Left ventricle myocardium inferior (tissue), 1 donor: ENCODE data around the gene WNT5A. TPM values are rescaled to one million over a fixed set of nuclear protein-coding genes. Genes with fewer than 3 reads are reported as not detected.

Experiments
- DNase-seq: peaks from one replicate; pipeline ENCODE4 v3.0.0-alpha.2; 2020
- H3K27ac ChIP-seq: fragments of 200-600 bp; replicated peaks from 2 replicates; pipeline ENCODE4 v1.8.0; 2021
- H3K27me3 ChIP-seq: fragments of 200-600 bp; 2 replicates; pipeline ENCODE4 v1.8.0; 2021; ENCODE audit warnings: low read depth
- H3K36me3 ChIP-seq: fragments of 200-600 bp; 2 replicates; pipeline ENCODE4 v1.8.0; 2021
- H3K4me1 ChIP-seq: fragments of 200-600 bp; 2 replicates; pipeline ENCODE4 v1.8.0; 2021
- H3K4me3 ChIP-seq: fragments of 200-600 bp; 2 replicates; pipeline ENCODE4 v1.8.0; 2021; ENCODE audit warnings: mild to moderate bottlenecking, moderate library complexity
- H3K9me3 ChIP-seq: fragments of 200-600 bp; replicated peaks from 2 replicates; pipeline ENCODE4 v1.8.0; 2021
- CTCF ChIP-seq: fragments of 200-600 bp; IDR thresholded peaks from 2 replicates; pipeline ENCODE4 v1.8.0; 2021; ENCODE audit warnings: antibody characterized with exemption, mild to moderate bottlenecking, borderline replicate concordance
- intact Hi-C: fragments of 100-400 bp; cut with micrococcal nuclease; formaldehyde crosslinking; loops from one replicate; pipeline ENCODE4 v1.11.0; 2022
- total RNA-seq: library from RNA; stranded (reverse); fragmentation: NEBNext Ultra II Directional; extraction: Animal tissue kit (Norgen Biotek cat#: 25700); gene quantifications from one replicate; pipeline ENCODE4 v1.2.1, GENCODE V29; 2021
- donor health status: DM: no; HTN: yes; CAD: no; lungs with severe emphysema.

WNT5A gene
- total RNA-seq, 1 donor from 2014 or later = 3.8 TPM

GRCh38 chr3:55426486-55426885 is 60.6 kb downstream of the WNT5A start:
- no peak for DNase-seq
- TF ChIP-seq CTCF = no peak
- Histone ChIP-seq H3K36me3 (no peaks in the 10 kb centered on the region), H3K4me3 (no peak overlapping the region), H3K27me3 (peaks cover 7% of the 10 kb centered on the region), H3K4me1 (peaks cover 3% of the 10 kb centered on the region), H3K27ac (no peak overlapping the region), H3K9me3 (peaks cover 10% of the 10 kb centered on the region)
- intact Hi-C loops = no loop called here

DNA sequence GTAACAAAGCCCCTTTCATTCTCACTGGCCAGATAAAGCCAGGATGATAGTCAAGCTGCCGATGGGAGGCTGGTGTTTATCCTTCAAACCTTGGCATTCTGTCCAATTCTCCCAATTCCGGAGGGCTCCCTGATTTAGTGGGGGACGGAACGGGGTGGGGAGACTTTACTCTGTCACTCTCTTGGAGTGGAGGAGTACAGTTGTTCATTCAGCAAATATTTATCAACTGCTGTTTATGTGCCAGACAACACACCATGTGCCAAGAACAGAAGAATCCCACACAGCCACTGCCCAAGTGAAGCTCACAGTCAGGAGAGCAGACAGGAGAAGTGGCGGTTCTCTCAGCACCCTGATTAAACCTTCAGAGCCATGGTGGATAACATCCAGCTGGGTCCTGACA is 63.3 kb downstream of the WNT5A start:
- Histone ChIP-seq H3K4me1 (peaks cover 3% of the 10 kb centered on the region), H3K27me3 (no peaks in the 10 kb centered on the region), H3K27ac (no peak overlapping the region), H3K36me3 (no peaks in the 10 kb centered on the region), H3K4me3 (no peak overlapping the region), H3K9me3 (peaks cover 33% of the 10 kb centered on the region)
- TF ChIP-seq CTCF = no peak
- DNase-seq = no peak
- intact Hi-C loops = no loop called here

GRCh38 chr3:55417211-55417610 is 69.9 kb downstream of the WNT5A start:
- H3K4me1 ChIP-seq = no peaks in the 10 kb centered on the region
- no peaks in the 10 kb centered on the region for H3K36me3 ChIP-seq
- H3K27ac ChIP-seq = no peak overlapping the region
- no peak for TF ChIP-seq CTCF
- intact Hi-C loops = no loop called here
- peaks cover 43% of the 10 kb centered on the region for H3K9me3 ChIP-seq
- DNase-seq = no peak
- peaks cover 10% of the 10 kb centered on the region for H3K27me3 ChIP-seq
- no peak overlapping the region for H3K4me3 ChIP-seq

- H3K27me3 ChIP-seq = peaks cover 11% of the 10 kb centered on the region
- no peaks in the 10 kb centered on the region for H3K4me1 ChIP-seq
- H3K4me3 ChIP-seq = no peak overlapping the region
- no peak for TF ChIP-seq CTCF
- no peaks in the 10 kb centered on the region for H3K36me3 ChIP-seq
- intact Hi-C loops = no loop called here
- DNase-seq = no peak
- H3K27ac ChIP-seq = no peak overlapping the region
- H3K9me3 ChIP-seq = peaks cover 39% of the 10 kb centered on the region
Measured at GRCh38 chr3:55416331-55416821, 70.7 kb downstream of the WNT5A start.
